Stimulated activated CD8-positive, alpha-beta memory T cell treated with anti-CD3 and anti-CD28 coated beads, Interleukin-7, amount 100 ng/mL, for 4 hours (primary cell): ENCODE measurements around the gene PSEN1.

Experiments
- DNase-seq, 2 donors: peaks; one replicate each; pipeline ENCODE4 v3.0.0-alpha.2; 2020; ENCODE audit warnings: low read depth in 2 of 2

Gene PSEN1

GRCh38 chr14:73136387-73137225 lies at the start of gene PSEN1:
TSS of gene PSEN1 (plus strand) at chr14:73136507. CDS start at chr14:73148020, 11,513 bp downstream.
- peak; percentile 97 to 98 for DNase-seq

- no peak for DNase-seq
Measured at GRCh38 chr14:73091044-73091443, 45.3 kb upstream of the PSEN1 start.

GRCh38 chr14:73097421-73097820 lies 38.9 kb upstream of the PSEN1 start:
- DNase-seq, result no peak

GRCh38 chr14:73100334-73100733 lies 36.0 kb upstream of the PSEN1 start:
- no peak for DNase-seq

- DNase-seq, result no peak
Measured at GRCh38 chr14:73102806-73103497, 33.4 kb upstream of the PSEN1 start.

- no peak for DNase-seq
Measured at GRCh38 chr14:73105050-73105449, 31.3 kb upstream of the PSEN1 start.

- no peak for DNase-seq
Measured at GRCh38 chr14:73105727-73106126, 30.6 kb upstream of the PSEN1 start.

- no peak for DNase-seq
Measured at GRCh38 chr14:73116079-73116665, 20.1 kb upstream of the PSEN1 start.

GRCh38 chr14:73124180-73124894 lies 12.0 kb upstream of the PSEN1 start:
- no peak for DNase-seq

- DNase-seq, result no peak
Measured at GRCh38 chr14:73125169-73125588, 11.1 kb upstream of the PSEN1 start.

- no peak for DNase-seq
Measured at GRCh38 chr14:73125746-73126145, 10.6 kb upstream of the PSEN1 start.

GRCh38 chr14:73133795-73134194 lies 2.5 kb upstream of the PSEN1 start:
- DNase-seq, result no peak

- no peak for DNase-seq
Measured at GRCh38 chr14:73136085-73136386, 271 bp upstream of the PSEN1 start.

GRCh38 chr14:73140811-73141323 lies 4.6 kb downstream of the PSEN1 start:
- no peak for DNase-seq

GRCh38 chr14:73142216-73142615 lies 5.9 kb downstream of the PSEN1 start:
- no peak for DNase-seq

GRCh38 chr14:73143003-73143402 lies 6.7 kb downstream of the PSEN1 start:
- DNase-seq, result no peak

GRCh38 chr14:73143617-73144016 lies 7.3 kb downstream of the PSEN1 start:
- no peak for DNase-seq

GRCh38 chr14:73145371-73145770 lies 9.1 kb downstream of the PSEN1 start:
- DNase-seq, result no peak

- DNase-seq, result no peak
Measured at GRCh38 chr14:73146111-73146510, 9.8 kb downstream of the PSEN1 start.

GRCh38 chr14:73149753-73150152 lies 13.4 kb downstream of the PSEN1 start:
- no peak for DNase-seq

GRCh38 chr14:73153272-73153671 lies 17.0 kb downstream of the PSEN1 start:
- no peak for DNase-seq

GRCh38 chr14:73162251-73162650 lies 25.9 kb downstream of the PSEN1 start:
- no peak for DNase-seq
